NCI-H2227 treated with DMSO at 0.1 percent for 48 hours (cell line): ENCODE data around the gene RNASEH1.

ENCODE experiments used
- DNase-seq: peaks from one replicate; lab custom pipeline; 2025; lab: John Stamatoyannopoulos, UW

Gene RNASEH1

DNA sequence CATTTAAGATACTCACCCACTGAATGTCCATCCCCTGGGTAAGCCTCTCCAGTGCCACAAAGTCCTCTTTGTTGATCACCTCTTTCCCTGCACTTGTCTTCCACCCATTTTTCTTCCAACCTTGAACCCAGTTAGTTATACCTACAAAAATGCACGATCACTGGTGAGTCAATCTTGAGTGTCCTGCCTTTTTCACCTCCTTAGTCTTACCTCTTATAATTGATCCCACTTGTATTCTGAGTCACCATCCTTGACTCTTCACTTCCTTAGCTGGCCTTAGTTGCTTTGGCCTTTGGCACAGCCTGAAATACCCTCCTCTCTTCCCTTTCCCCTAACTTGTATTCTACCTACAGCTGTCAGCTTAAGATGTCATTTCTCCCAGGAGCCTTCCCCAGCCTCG lies 10.2 kb downstream of the RNASEH1 start:
- no peak for DNase-seq

DNA sequence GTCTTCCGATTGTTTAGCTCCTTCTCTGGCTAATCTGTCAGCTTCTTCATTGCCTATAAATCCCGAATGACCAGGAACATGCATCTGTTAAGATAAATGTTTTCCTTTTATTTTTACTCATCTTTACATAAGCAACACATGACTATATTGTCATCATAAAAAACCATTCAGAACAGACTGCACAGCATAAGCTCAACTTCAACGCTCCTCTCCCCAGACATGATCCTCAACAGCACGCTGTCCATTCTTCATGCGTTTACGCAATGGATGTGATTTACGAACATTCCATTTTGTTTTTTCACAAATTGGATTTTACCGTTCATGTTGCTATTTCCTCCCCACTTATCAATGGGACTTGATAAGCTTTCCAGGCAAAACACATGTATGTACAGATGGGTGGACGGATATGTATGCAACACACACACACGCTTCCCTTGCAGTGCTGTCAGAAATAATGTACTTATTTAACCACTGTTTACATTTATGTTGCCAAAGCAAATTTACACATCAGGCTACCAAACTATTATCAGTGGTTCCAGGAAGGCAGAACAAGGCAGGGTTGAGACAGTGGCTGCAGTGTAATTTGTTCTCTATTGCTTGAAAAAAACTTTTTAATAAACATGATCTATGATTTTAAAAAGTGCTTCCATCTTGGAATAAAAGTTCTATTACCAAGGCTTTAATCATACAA lies 12.2 kb downstream of the RNASEH1 start:
- no peak for DNase-seq

DNA sequence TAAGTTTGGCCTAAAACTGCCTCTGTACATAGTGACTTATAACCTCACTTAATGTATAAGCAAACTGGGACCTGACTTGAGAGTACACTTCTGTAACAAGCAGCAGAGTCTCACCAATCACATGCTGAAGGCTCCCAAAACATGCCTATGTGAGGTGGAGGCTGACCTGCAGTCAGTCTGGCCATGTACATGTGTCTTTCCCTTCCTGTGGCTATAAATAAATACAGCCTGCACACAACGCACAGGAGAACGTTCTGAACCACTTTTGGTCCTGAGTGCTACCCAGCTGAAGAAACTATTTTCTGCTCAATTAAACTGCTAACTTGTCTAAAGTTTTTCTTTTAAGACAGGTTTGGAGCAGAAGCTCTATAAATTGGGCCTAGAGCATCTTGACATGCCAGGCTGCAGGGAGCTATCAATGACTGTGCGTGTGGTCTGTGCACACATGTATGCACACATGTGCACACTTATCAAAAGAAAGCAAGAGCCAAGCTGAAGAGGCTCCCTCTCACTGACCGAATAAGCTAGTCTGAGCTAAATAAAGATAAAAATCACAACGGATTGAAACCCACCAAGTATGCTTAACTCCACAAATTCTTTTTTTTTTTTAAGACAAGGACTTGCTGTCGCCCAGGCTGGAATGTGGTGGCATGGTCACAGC lies 15.0 kb downstream of the RNASEH1 start:
- DNase-seq: no peak

- DNase-seq: no peak
Measured at GRCh38 chr2:3542107-3542506, 16.0 kb downstream of the RNASEH1 start.

GRCh38 chr2:3539836-3540235 lies 18.3 kb downstream of the RNASEH1 start:
- no peak for DNase-seq

GRCh38 chr2:3536682-3537632 lies 21.2 kb downstream of the RNASEH1 start:
- no peak for DNase-seq

DNA sequence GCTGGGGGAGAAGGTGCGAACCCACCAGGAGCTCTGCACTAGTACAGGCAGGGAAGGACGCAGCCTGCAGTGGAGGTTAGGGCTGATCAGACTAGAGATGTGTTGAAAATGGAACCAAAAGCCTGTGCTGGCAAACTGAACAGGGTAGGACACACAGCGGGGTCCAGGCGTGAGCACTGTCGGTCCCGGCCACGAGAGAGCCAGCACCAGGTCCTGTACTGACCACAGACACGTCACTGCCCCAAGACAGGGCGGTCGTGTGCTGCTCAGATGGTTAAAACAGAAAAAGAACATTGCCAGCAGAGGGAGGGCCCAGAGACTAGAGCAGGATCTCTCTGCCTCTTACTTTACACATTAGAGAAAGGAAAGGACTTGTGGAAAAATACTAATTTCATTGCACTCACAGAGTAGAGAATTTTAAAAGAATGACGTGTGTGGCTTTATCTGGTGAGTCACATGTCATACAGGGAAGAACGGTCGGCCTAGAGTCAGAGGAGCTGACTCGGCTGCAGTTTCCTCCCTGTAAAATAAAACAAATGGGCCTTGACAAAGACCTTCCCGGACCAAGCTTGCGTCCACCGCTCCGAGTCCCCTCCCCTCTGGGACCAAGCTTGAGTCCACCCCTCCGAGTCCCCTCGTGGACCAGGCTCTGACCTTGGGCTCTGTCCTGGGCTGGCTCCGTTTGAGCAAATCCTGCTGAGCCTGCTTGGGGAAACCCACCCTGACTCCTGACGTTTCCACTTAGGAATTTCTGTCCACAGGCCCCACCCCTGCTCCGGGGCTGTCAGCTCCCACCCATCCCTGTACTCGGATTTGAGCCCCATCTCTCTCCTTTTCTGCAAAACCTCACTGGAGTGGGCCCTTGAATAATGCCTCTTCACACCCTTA lies 22.1 kb downstream of the RNASEH1 start:
- no peak for DNase-seq

GRCh38 chr2:3535467-3535793 lies 22.7 kb downstream of the RNASEH1 start:
- no peak for DNase-seq

DNA sequence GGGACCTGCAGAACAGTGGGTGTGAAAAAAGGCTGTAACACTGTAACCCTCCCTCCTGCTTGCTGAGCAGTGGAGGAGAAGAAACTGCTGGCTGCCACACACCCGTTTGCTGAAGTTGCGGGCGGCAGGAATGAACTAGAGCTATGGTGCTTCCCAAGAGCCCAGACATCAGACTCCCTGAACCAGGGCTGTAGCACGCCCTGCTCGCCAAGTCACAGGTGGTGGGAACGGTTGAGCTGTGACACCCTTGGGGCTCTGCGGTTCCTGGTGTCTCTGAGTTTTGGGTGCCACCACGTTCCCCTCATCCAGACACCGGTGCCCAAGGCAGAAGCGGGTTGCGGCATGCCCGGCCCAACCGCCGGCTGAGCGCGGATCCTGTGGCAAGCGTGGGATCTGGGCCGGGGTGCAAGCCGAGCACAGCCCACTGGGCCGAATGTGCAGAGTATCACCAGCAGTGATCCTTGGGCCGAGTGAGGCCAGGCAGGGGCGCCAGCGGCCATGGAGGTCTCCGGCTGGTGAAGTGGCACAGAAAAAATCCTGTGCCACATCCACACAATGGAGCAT lies 23.8 kb downstream of the RNASEH1 start:
- no peak for DNase-seq

- no peak for DNase-seq
Measured at GRCh38 chr2:3533836-3534235, 24.3 kb downstream of the RNASEH1 start.

DNA sequence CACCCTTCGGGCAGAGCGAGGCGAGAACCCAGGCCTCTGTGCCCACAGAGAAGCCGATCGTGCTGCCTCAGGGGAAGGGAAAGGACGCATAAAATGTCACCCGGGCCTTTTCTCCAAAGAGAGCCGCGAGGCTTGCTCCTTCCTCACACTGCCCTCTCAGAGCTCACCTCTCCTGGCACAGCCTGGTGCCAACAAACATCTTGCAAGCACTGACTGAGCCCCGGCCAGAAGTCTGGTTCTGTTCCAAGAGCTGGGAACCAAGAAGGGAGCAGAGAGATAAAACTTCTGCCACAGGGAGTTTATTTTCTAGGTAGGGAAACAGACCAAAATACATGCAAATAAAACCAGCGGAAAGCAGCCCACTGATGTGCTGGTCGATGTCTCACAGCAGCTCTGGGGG lies 25.2 kb downstream of the RNASEH1 start:
- no peak for DNase-seq

DNA sequence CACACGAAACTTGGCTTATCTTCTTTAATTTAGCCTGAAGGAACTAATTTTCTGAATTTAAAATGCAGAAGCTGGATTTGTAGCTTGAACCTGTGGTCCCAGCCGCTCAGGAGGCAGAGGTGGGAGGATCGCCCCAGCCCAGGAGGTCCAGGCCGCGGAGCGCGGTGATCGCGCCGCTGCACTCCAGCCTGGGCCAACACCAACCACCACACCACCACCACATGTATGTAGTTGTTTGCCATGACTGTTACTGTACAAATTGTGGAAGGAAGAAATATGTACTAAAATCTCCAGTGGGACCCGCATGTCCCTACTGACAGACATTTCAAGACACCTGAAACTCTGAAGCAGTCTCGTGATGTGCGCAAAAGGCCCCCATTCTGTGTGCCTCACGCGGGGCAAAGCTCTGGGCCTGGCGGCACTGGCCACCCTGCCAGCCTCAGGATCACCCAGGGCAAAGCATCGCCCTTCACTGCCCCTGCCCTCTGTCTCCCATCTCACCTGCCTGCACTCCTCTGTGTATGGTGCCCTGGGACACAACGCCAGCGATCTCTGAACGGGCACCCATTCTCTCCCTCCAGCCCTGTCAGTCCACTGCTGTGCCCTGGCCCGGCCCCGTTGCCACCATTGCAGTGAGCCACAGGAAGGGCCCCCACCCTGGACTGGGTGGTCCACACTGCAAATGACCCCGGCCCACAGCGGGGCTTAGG lies 28.7 kb downstream of the RNASEH1 start:
- no peak for DNase-seq

DNA sequence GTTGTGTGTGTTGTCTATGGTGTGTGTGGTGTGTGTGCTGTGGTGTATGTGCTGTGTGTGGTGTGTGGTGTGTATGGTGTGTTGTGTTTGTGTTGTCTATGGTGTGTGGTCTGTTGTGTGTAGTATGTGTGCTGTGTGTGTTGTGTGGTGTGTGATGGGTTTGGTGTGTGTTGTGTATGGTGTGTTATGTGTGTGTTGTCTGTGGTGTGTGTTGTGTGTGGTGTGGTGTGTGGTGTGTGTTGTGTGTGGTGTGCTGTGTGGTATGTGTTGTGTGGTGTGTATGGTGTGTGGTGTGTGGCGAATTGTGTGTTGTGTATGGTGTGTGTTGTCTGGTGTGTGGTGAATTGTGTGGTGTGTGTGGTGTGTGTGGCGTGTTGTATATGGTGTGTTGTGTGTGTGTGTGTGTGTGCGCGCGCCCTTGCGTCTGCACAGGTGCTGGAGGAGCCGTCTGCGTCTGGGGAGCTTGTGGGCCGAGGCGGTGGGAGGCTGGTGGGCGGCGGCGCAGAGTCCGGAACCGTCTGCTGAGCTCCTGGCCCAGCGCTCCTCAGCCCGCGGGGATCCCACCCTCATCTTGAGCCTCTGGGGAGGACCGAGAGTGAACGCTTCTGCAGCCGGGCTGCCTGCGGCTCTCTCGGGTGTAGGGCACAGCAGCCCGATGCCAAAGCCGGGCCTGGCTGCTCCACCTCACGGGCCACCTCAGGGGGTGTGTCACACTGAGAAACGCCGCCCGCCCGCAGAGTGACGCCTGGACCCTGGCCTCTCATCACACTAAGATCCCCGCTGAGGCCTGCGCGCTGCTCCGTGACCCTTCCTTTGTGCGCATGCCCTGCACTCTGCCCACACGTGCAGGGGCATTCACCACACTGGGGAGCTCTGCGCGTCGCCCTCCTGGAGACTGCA lies 30.0 kb downstream of the RNASEH1 start:
- no peak for DNase-seq

- DNase-seq: no peak
Measured at GRCh38 chr2:3526871-3527270, 31.3 kb downstream of the RNASEH1 start.

GRCh38 chr2:3523551-3524041 lies 34.5 kb downstream of the RNASEH1 start:
- no peak for DNase-seq

DNA sequence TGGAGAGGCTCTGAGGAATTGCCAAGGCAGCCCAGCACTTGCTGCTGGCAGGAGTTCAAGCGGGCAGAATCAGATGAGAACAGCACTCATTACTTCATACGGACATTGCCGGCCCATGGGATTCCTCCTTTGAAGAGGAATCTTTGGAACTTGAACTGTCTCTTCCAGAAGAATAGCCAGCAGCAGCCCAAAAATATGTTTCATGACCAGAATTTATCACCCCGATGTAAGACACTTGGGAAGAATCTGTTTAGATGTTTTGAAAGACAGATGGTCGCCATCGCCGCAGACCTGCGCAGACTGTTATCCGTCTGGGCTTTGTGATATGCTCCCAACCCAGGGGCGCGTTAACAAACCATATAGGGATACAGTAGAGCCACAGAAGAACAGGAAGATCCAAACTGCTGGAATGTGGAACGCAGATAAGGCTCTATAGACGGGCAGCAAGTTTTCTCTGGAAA lies 35.1 kb downstream of the RNASEH1 start:
- DNase-seq: no peak

- DNase-seq: no peak
Measured at GRCh38 chr2:3520591-3520990, 37.5 kb downstream of the RNASEH1 start.

DNA sequence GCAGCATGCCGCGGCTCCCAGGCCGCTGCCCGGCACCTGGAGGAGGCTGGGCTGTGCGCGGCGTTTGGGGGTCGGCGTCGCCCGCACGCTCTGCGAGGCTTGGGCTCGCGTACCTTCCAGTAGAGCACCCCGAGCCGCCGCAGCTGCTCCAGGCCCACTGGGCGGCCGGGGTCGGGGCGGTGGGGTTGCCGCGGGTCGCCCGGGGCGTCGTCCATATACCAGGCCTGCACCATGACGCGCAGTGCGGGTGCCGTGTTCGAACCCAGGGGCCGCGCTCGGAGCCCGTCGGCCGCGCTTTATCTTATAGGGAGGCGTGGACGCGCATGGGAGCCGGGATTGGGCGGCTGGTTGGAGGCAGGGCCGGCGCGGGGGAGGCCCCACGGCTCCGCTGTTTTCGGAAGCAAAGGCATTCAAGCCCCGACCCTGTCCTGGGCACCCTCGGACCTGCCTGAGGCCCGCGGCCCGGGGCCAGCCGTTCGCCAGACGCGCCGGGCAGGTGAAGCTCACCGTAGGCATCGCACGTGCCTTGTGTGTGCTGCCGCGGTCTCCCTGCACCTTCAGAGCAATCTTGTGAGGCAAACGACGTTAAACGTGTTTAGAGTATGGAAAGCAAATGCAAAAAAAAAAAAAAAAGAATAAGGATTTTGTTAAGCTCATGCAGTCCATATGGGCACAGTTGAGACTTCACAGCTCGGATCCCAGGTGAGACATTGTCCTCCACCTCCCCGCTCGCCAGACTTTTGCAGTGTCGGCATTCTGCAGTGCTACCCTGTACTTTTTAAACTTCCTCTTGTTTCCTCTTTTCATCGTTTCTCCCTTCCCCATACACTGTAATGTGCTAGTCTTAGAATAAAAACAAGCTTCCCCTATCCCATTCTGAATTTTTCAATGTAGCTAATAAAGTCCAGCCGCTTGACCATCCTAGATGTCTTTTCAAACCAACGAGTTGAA lies 38.6 kb downstream of the RNASEH1 start, which contains the start of gene ADI1:
ADI1 (minus strand) TSS at position 277 of the 951 bp plus-strand sequence; CDS start at position 233, 44 bp downstream.
- DNase-seq: peak; percentile 92
